BLaER1 treated with 17β-estradiol and CSF1 and Interleukin-3, amounts not matched to agents 10 nM and 100 nM (cell line): ENCODE results near the gene MAD2L1BP.

ENCODE experiments used
- H3K27ac ChIP-seq, 11 experiments: shearing (Covaris generic); formaldehyde crosslinking; 2 replicates each; pipeline ENCODE4 v1.8.1; 2022
- H3K27me3 ChIP-seq, 11 experiments: shearing (Covaris generic); formaldehyde crosslinking; 2 replicates each; pipeline ENCODE4 v1.8.1; 2022
- H3K36me3 ChIP-seq, 11 experiments: shearing (Covaris generic); formaldehyde crosslinking; 2 replicates each; pipeline ENCODE4 v1.8.1; 2022
- H3K4me1 ChIP-seq, 10 experiments: shearing (Covaris generic); formaldehyde crosslinking; 2 replicates each; pipeline ENCODE4 v1.8.1; 2022
- H3K4me2 ChIP-seq, 11 experiments: shearing (Covaris generic); formaldehyde crosslinking; 2 replicates each; pipeline ENCODE4 v1.8.1; 2022
- H3K4me3 ChIP-seq, 10 experiments: shearing (Covaris generic); formaldehyde crosslinking; 2 replicates each; pipeline ENCODE4 v1.8.1; 2022
- H3K9ac ChIP-seq, 11 experiments: shearing (Covaris generic); formaldehyde crosslinking; 2 replicates each; pipeline ENCODE4 v1.8.1; 2022
- H3K9me3 ChIP-seq, 11 experiments: shearing (Covaris generic); formaldehyde crosslinking; replicated peaks in 1 of 11; 2 replicates each; pipeline ENCODE4 v1.8.1; 2022
- H4K20me1 ChIP-seq, 11 experiments: shearing (Covaris generic); formaldehyde crosslinking; 2 replicates each; pipeline ENCODE4 v1.8.1; 2022
- Cebpa-rat ChIP-seq, 11 experiments: shearing (Covaris generic); IDR thresholded peaks; 2 replicates each; pipeline ENCODE4 v1.8.1; 2022

MAD2L1BP gene

GRCh38 chr6:43609402-43609801 is 26.2 kb upstream of the MAD2L1BP start:
- H3K4me3 ChIP-seq, result no peak overlapping the region
- no peak for TF ChIP-seq Cebpa-rat (IDR thresholded peaks at IDR 0.05)
- H3K4me1 ChIP-seq, result peaks cover 10 to 22% (median 12%) of the 10 kb centered on the region in 10 experiments
- peak overlapping the region in 2 of 11 experiments; percentile 63 to 75; a peak in 2 of 22 replicates for H3K4me2 ChIP-seq
- H3K36me3 ChIP-seq, result peaks cover 70 to 93% (median 86%) of the 10 kb centered on the region in 11 experiments
- H3K27me3 ChIP-seq, result no peaks in the 10 kb centered on the region
- H4K20me1 ChIP-seq, result peaks cover 0 to 13% (median 4%) of the 10 kb centered on the region in 11 experiments; a peak in 5 of 22 replicates
- H3K27ac ChIP-seq, result peak overlapping the region in 3 of 11 experiments; percentile 47 to 66 (median 62); a peak in 3 of 22 replicates
- no peak overlapping the region for H3K9ac ChIP-seq
- no peaks in the 10 kb centered on the region for H3K9me3 ChIP-seq

GRCh38 chr6:43610431-43610830 is 25.2 kb upstream of the MAD2L1BP start:
- no peak overlapping the region for H3K27ac ChIP-seq
- H3K27me3 ChIP-seq, result no peaks in the 10 kb centered on the region
- no peak overlapping the region for H3K4me3 ChIP-seq
- peaks cover 0 to 13% (median 4%) of the 10 kb centered on the region in 11 experiments; a peak in 5 of 22 replicates for H4K20me1 ChIP-seq
- H3K9ac ChIP-seq, result no peak overlapping the region
- TF ChIP-seq Cebpa-rat (IDR thresholded peaks at IDR 0.05), result no peak
- H3K36me3 ChIP-seq, result peaks cover 70 to 93% (median 86%) of the 10 kb centered on the region in 11 experiments
- no peaks in the 10 kb centered on the region for H3K9me3 ChIP-seq
- H3K4me1 ChIP-seq, result peaks cover 10 to 22% (median 12%) of the 10 kb centered on the region in 10 experiments
- H3K4me2 ChIP-seq, result no peak overlapping the region

GRCh38 chr6:43613721-43614395 is 21.8 kb upstream of the MAD2L1BP start:
- Histone ChIP-seq H3K27me3 (no peaks in the 10 kb centered on the region), H4K20me1 (peaks cover 0 to 6% (median 0%) of the 10 kb centered on the region in 11 experiments; a peak in 2 of 22 replicates), H3K4me2 (no peak overlapping the region), H3K9me3 (no peaks in the 10 kb centered on the region), H3K4me1 (peaks cover 3 to 9% (median 4%) of the 10 kb centered on the region in 10 experiments; a peak in 19 of 20 replicates), H3K9ac (no peak overlapping the region), H3K27ac (no peak overlapping the region), H3K36me3 (peaks cover 66 to 99% (median 93%) of the 10 kb centered on the region in 11 experiments), H3K4me3 (no peak overlapping the region)
- TF ChIP-seq Cebpa-rat (IDR thresholded peaks at IDR 0.05), result no peak

- H4K20me1 ChIP-seq, result peaks cover 0 to 8% (median 0%) of the 10 kb centered on the region in 11 experiments; a peak in 2 of 22 replicates
- H3K36me3 ChIP-seq, result peaks cover 71 to 100% (median 98%) of the 10 kb centered on the region in 11 experiments
- no peak overlapping the region for H3K27ac ChIP-seq
- H3K4me2 ChIP-seq, result no peak overlapping the region
- no peaks in the 10 kb centered on the region for H3K9me3 ChIP-seq
- no peak for TF ChIP-seq Cebpa-rat (IDR thresholded peaks at IDR 0.05)
- H3K27me3 ChIP-seq, result no peaks in the 10 kb centered on the region
- no peak overlapping the region for H3K9ac ChIP-seq
- peaks cover 0 to 7% (median 0%) of the 10 kb centered on the region in 10 experiments; a peak in 6 of 20 replicates for H3K4me1 ChIP-seq
- H3K4me3 ChIP-seq, result no peak overlapping the region
Observed at GRCh38 chr6:43614396-43614730, 21.3 kb upstream of the MAD2L1BP start.

- no peak for TF ChIP-seq Cebpa-rat (IDR thresholded peaks at IDR 0.05)
- Histone ChIP-seq H3K27me3 (no peaks in the 10 kb centered on the region), H3K9ac (no peak overlapping the region), H3K27ac (no peak overlapping the region), H3K4me3 (no peak overlapping the region), H3K4me2 (no peak overlapping the region), H4K20me1 (peaks cover 0 to 23% (median 5%) of the 10 kb centered on the region in 11 experiments; a peak in 10 of 22 replicates), H3K36me3 (peaks cover 74 to 100% (median 99%) of the 10 kb centered on the region in 11 experiments), H3K9me3 (no peaks in the 10 kb centered on the region), H3K4me1 (peaks cover 0 to 24% (median 0%) of the 10 kb centered on the region in 10 experiments; a peak in 6 of 20 replicates)
Observed at GRCh38 chr6:43616725-43617472, 18.7 kb upstream of the MAD2L1BP start.

GRCh38 chr6:43621078-43621835 is 14.4 kb upstream of the MAD2L1BP start:
- no peak for TF ChIP-seq Cebpa-rat (IDR thresholded peaks at IDR 0.05)
- H3K4me2 ChIP-seq, result peak overlapping the region in 1 of 11 experiments; percentile 42; a peak in 1 of 22 replicates
- peaks cover under 1 to 33% (median 3%) of the 10 kb centered on the region in 10 experiments; a peak in 15 of 20 replicates for H3K4me1 ChIP-seq
- no peaks in the 10 kb centered on the region for H3K9me3 ChIP-seq
- H3K9ac ChIP-seq, result no peak overlapping the region
- peaks cover 0 to 60% (median 11%) of the 10 kb centered on the region in 11 experiments; a peak in 11 of 22 replicates for H4K20me1 ChIP-seq
- H3K27ac ChIP-seq, result no peak overlapping the region
- no peak overlapping the region for H3K4me3 ChIP-seq
- no peaks in the 10 kb centered on the region for H3K27me3 ChIP-seq
- peaks cover 81 to 100% (median 99%) of the 10 kb centered on the region in 11 experiments for H3K36me3 ChIP-seq

GRCh38 chr6:43621836-43622180 is 13.8 kb upstream of the MAD2L1BP start:
- peaks cover 81 to 99% (median 96%) of the 10 kb centered on the region in 11 experiments for H3K36me3 ChIP-seq
- H3K27me3 ChIP-seq, result no peaks in the 10 kb centered on the region
- no peaks in the 10 kb centered on the region for H3K9me3 ChIP-seq
- no peak overlapping the region for H3K4me3 ChIP-seq
- no peak overlapping the region for H3K4me2 ChIP-seq
- no peak overlapping the region for H3K9ac ChIP-seq
- TF ChIP-seq Cebpa-rat (IDR thresholded peaks at IDR 0.05), result no peak
- H3K4me1 ChIP-seq, result peaks cover 6 to 39% (median 9%) of the 10 kb centered on the region in 10 experiments
- H3K27ac ChIP-seq, result no peak overlapping the region
- peaks cover 0 to 65% (median 11%) of the 10 kb centered on the region in 11 experiments; a peak in 11 of 22 replicates for H4K20me1 ChIP-seq

GRCh38 chr6:43622541-43622940 is 13.1 kb upstream of the MAD2L1BP start:
- no peaks in the 10 kb centered on the region for H3K9me3 ChIP-seq
- H3K36me3 ChIP-seq, result peaks cover 77 to 93% (median 90%) of the 10 kb centered on the region in 11 experiments
- no peak for TF ChIP-seq Cebpa-rat (IDR thresholded peaks at IDR 0.05)
- peaks cover 0 to 72% (median 15%) of the 10 kb centered on the region in 11 experiments; a peak in 11 of 22 replicates for H4K20me1 ChIP-seq
- no peak overlapping the region for H3K4me3 ChIP-seq
- peaks cover 14 to 46% (median 16%) of the 10 kb centered on the region in 10 experiments for H3K4me1 ChIP-seq
- no peak overlapping the region for H3K4me2 ChIP-seq
- H3K27me3 ChIP-seq, result no peaks in the 10 kb centered on the region
- H3K27ac ChIP-seq, result no peak overlapping the region
- H3K9ac ChIP-seq, result no peak overlapping the region
